ENCODE measurements around the gene SCIN.
"Not testable (repeated sequence)": the region's sequence is repeated elsewhere in the genome, so short reads cannot be mapped to it uniquely, and the experiment has no call there.

SCIN gene

DNA sequence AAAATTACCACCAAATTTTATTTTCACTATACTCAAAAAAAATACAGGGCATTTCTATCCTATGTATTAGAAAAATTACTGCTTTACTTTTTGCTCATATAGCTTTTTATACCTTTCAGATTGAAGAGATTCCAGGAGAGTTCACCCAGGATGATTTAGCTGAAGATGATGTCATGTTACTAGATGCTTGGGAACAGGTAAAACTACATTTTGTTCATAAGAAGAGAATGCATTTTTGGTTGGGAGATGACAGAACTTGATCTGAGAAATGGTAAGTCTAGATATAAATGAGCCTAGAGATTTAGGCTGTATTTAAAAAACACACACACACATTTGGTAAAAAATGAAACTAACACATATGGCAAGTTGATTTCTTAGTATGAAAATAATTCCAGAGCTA lies 78.8 kb downstream of the SCIN start:
- no peak for DNase-seq

DNA sequence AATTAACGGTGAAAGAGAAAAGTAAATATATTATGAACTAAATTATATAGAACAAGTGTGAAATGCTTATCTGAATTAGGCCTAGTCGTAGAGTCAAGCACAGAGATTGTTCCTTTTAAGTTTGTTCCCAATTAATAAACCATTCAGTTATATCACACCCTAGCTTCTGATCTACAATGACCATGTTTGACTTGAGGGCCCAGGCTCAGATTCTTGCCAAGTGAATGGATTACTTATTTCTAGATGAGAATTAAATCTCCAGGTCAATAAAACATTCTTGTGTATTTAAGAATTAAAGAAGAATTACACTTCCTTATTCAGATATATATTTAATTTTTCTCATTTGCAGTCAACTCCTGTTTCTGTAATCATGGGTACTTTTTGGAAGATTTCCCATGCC lies 79.6 kb downstream of the SCIN start:
- DNase-seq, result no peak

DNA sequence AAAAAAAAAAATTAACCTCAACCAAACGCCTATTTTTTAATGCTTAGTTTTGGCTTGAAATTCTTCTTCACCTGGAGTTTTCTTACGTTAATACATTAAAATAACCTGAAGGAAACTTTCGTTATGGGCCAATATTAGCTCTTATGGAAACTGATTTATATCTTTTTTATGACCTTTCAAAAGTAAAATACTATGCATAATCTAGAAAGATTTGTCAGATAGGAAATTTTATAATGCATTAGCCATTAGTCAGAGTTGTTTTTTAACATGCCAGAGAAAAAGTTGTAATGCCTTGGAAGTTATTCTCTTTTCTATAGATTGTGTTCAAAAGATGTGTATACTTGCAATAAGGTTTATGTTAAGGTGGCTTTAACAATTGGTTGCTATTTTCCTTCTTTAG lies 82.6 kb downstream of the SCIN start:
- no peak for DNase-seq

DNA sequence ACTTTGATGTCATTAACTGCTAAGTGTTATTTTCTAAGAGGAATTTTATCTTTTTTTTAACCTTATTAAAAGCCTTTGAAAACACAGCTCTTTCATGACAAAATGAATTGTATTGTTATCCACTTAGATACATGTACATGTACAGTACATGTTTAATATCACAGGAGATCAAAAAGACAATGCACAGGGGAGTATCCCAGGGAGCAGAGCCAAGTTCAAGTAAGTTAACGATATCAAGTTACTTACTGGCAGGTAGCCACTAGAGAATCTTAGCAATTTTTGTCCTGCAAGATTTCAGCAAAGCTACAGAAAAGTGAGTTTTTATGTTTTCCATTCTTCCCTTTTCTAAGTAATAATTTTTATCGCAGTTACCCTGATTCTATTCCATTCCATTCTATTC lies 83.0 kb downstream of the SCIN start:
- peak in 1 of 2 experiments; percentile 5 for DNase-seq

DNA sequence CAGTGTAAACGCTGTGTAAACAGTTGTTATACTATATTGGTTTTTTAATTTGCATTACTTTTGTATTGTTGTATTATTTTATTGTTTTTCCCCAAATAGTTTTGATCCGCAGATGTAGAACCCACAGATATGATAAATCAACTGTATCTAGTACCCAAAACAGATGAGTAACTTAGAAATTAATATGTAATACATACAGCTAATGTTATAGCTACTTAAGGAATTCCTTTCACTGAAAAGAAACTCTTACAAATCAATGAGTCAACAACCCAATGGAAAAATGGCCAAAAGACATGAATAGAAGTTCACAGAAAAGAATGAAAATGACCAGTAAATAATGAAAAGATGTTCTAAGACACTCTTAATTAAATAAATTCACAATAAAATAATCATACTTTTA lies 84.6 kb downstream of the SCIN start:
- DNase-seq, result no peak

DNA sequence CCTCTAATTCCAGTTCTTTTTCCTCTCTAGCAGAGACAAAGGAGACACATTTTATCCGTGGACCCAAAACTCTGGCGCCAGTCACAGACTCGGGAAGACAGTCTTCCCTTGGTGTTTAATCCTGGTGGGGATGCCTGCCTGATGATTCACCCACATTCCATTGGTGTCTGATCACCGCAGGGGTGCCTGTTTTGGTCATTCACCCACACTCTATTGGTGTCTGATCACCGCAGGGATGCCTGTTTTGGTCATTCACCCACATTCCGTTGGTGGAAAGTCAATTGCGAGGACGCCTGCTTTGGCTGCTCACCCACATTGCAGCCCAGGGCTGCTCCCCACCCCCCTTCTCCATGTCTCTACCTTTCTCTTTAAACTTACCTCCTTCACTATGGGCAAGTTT lies 89.9 kb downstream of the SCIN start:
- DNase-seq, result not testable (repeated sequence)

DNA sequence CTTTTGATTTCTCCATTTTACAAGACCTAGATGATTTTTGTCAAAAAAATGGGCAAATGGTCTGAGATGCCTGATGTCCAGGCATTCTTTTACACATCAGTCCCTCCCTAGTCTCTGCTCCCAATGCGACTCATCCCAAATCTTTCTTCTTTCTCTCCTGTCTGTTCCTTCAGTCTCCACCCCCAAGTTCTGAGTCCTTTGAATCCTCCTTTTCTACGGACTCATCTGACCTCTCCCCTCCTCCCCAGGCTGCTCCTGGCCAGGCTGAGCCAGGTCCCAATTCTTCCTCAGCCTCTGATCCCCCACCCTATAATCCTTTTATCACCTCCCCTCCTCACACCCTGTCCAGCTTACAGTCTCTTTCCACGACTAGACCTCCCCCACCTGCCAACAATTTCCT lies 90.5 kb downstream of the SCIN start:
- DNase-seq, result not testable (repeated sequence)

DNA sequence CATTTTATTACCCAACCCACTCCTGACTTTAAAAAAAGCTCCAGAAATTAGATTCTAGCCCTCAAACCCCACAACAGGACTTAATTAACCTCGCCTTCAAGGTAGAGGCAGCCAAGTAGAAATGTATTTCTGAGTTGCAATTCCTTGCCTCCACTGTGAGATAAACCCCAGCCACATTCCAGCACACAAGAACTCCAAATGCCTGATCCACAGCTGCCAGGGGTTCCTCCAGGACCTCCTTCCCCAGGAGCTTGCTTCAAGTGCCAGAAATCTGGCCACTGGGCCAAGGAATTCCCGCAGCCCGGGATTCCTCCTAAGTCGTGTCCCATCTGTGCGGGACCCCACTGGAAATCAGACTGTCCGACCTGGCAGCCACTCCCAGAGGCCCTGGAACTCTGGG lies 91.1 kb downstream of the SCIN start:
- no peak for DNase-seq

DNA sequence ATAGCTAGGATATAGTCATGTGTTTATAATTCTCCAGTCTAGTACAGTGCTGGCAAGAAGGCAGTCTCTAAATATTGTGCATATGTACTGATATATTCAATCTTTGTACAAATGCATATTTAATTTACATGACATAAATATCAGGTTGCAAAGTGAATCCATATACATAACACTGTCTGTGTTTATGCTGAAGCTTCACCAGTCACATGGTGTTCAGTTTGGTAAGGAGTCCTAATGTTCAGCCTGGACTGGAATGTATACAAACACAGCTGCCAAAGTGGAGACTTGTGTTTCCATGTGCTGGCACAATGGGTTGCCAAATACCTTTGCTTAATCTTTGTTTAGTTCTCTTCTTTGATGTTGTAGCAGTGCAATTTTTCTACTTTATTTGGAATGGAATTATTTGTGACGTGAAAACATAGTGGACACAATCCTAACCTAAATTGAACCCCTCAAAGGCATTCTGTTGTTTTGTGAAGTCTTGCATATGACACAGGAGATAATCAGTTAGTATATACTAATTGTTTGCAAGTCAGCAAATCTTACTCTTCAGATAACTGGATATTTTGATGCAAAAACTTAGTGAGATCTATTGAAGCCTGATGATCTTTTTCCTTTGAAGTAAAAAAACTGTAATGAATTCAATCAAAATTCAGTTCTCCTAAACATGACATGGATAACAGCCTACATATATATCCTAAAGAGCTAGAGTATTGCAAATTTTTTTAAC lies 99.6 kb downstream of the SCIN start:
- DNase-seq, result no peak

DNA sequence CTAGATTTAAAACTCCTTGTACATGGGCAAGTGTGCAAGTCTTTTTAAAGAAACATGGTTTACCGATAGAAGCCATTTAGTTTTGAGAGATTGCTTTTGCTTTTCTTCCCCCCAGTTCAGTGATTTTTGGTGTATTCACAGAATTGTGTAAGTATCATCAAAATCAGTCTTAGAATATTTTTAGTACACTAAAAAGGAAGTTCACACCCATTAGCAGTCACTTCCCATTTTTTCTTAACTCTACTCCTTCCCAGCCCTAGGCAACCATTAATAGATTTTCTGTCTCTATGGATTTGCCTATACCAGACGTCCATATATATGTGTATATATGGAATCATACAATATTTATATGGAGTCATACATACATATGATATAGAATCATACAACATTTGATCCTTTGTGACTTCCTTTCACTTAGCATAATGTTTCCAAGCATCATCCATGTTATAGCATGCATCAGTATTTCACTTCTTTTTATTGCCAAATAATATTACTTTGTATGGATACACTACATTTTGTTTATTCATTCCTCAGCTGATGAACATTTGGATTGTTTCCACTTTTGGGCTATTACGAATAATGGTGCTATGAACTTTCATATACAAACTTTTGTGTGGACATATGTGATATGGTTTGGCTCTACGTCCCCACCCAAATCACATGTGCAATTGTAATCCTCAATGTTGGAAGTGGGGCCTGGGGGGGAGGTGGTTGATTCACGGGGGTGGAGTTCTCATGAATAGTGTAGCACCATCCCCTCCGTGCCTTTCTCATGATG lies 100.4 kb downstream of the SCIN start:
- DNase-seq, result no peak

DNA sequence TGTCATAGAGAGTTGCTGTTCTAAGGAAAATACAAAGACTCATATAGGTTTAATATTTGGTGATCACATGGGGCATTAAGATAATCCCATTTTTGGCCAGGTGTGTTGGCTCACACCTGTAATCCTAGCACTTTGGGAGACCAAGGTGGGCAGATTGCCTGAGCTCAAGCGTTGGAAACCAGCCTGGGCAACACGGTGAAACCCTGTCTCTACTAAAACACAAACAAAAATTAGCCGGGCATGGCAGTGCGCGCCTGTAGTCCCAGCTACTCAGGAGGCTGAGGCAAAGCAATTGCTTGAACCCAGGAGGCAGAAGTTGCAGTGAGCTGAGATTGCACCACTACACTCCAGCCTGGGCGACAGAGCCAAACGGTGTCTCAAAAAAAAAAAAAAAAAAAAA lies 102.9 kb downstream of the SCIN start:
- DNase-seq, result not testable (repeated sequence)

DNA sequence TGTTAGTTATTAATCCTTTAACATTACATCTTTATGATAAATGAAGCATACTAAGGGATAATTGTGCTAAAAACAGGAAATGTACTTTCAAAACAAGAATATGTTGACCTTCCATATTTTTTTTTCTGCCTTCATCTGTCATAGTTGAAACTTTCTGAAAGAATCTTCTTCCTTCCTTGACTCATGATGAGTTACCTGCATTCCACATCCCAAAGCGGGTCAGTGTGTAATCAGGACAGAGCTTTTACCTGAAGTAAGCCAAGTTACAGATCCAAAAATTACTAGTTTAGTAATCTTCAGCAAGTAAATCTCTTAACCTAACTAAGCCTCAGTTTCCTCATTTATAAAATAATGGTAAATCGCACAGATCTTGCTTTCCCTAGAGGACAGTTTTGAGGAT lies 103.5 kb downstream of the SCIN start:
- no peak for DNase-seq

DNA sequence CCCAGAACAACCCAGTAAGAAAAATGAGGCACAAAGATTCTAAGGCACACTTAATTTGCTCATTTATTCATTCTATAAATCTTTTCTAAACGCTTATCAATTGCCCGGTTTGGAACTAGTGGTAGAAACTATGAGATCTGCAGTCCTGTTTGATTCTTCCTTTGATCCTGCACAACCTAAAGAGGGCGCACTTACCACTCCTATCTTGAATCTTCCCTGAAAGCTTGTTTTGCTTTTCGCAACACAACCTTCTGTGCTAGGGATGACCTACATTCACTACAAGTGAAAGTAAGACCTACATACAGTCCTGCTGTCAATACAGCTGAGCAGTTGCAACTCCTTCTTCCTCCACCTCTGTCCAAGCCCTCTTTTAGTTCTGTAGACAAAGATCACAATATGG lies 104.3 kb downstream of the SCIN start:
- no peak for DNase-seq

DNA sequence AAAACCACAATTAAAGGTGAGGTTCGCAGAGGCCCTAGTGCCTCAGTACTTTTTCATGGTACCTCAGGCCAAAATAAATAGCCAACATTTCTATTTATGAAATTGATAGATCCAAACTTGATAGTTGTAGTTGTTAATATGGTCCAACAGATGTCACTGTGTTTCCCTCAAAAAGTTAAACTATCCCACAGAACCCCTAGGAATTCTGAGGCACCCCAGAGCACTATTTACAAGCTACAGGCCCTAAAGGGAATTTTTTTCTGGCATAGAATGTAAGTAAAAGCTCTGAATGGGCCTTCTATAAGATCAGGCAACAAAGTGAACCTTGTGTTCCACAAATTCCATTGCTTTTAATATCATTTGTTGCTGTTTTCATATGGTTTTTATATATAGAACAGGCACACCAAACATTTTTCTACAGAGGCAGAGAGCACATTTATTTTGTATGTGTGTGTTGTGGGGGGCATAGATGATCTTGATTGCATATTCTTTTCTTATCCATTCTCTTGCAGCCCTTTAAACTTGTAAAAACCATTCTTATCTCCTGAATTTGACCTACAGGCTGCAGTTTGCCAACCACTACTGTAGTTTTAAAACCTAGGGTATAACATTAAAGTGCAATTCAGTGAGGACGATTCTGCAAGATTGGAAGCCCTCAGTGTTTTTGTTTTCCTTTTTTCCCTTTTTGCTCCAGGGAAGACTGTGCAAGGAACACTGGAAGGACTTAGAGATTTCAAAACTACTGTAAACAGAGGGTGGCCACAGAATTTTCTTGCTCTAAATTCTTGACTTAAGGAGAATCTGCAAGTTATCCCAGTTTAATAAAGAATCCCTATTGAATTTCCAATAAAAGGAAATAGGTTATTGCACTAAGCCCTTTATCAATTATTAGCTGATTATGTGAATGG lies 113.4 kb downstream of the SCIN start:
- DNase-seq, result peak in 1 of 2 experiments; percentile 1

DNA sequence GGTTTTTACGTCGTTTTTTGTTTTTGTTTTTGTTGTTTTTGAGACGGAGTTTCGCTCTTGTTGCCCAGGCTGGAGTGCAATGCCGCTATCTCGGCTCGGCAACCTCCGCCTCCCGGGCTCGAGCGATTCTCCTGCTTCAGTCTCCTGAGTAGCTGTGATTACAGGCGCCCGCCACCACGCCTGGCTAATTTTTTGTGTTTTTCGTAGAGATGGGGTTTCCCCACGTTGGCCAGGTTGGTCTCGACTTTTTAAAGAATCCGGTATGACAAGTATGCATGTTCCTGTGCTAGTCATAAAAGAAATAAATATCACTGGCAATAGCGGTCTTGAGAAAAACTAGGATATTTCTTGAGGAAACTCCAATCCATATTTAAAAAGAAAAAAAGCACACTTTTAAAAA lies 114.2 kb downstream of the SCIN start:
- no peak for DNase-seq

DNA sequence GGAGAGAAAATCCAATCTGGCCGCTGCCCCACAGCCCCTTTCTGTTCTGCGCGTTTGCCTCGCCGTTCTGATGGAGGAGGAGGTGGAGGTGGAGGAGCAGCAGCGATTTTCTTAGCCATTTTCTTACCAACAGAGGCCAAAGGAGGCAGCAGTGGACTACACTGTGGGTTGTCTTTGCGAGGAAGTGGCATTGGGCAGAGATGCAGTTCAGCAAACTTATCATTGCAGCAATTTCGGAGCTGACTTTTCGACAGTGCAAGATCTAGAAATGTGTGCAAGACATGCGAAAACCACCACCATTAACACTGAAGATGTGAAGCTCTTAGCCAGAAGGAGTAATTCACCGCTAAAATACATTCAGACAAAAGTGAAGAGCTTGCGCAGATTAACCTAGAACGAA lies 115.0 kb downstream of the SCIN start:
- peak in 1 of 2 experiments; percentile 9 for DNase-seq

DNA sequence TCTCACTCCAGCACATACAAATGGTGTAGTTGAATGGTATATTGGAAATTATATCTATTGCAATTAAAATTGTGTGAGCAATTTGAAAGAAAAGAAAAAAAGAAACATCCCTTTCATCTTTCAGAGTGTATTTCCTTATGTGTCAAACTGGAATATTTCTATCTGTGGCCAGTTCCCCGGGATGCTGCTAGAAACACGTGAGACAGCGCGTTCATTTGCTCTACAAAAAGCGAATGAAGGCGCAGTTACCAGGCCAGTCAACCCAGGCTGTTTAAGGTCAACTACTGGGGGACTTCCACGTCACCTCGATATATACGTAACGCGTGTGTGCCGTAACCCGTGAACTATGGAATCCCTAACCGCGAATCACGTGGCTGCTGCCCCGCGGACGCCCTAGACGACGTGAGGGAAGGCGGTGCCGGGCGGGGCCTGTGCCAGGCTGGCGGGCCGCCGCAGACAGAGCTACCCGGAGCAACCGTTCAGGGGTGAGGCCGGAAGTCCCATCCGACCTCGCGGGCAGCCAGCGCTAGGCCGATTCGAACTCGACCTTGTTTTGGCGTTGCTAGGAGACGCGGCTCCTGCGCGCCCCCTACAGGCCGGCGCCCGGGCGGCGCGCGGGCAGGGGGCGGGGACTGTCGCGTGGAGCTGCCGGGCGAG lies 115.8 kb downstream of the SCIN start:
- DNase-seq, result peak; percentile 55 to 81

DNA sequence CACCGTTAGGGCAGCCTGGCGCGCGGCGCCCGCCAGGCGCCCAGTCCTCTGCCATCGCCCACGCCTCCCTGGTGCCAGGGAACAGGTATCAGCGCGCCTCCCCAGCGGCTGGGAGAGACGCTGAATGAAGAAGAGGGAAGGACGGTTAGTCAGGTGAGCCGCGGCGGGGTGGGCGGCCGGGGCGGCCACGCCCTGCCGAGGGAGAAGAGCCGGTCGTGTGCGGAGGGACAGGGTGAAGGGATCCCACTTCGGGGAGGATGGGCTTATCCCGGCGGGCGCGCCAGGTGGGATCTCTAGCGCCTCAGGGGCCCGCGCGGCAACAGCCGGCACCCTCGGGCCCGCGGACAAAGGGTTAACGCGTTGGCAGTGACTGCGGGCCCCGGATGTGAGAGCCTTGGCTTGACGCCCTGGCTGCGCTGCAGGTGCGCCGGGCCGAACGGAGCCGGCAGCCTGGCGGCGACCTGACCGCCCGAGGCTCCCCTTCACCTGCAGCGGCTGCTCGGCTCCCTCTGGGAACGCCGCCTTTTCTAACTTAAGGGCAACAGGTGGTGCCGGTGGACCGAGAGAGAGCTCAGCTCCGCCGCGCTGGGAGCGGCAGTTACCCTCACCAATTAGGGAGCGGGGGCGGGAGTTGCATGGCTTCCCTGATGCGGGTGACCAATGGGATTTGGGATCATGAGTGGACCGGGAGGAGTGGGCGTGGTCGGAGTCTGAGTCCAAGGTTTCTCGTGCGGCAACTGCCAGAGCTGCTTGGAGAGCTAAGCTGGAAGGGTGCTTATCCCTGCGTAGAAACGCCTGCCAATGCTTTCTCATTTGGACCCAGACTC lies 116.6 kb downstream of the SCIN start, which contains the start of gene ARL4A:
Gene ARL4A (plus strand): TSS at position 743 of the 827 bp plus-strand sequence. CDS start 622 bp downstream, outside the sequence.
- DNase-seq, result peak; percentile 92 to 97

DNA sequence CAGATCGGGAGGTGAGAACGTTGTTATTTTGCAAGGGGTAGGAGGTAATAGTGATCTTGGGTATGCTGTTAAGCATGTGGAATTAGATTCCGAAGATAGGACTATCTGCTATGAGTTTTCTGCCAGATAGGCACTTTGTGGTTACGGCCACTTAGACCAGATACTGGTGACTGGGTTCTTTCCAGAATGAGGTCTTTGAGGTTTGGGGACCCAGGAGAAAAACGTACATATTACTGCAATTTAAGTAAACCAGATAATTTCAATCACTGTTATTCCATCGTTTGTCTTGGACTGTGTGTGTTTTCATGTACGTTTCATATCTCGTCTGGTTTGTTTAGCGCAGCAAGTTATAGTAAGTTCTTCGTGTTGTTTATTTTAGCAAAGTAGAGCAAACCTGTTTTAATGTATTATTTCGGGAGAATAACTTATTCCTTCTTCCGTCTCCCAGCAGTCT lies 117.2 kb downstream of the SCIN start:
- DNase-seq, result no peak

DNA sequence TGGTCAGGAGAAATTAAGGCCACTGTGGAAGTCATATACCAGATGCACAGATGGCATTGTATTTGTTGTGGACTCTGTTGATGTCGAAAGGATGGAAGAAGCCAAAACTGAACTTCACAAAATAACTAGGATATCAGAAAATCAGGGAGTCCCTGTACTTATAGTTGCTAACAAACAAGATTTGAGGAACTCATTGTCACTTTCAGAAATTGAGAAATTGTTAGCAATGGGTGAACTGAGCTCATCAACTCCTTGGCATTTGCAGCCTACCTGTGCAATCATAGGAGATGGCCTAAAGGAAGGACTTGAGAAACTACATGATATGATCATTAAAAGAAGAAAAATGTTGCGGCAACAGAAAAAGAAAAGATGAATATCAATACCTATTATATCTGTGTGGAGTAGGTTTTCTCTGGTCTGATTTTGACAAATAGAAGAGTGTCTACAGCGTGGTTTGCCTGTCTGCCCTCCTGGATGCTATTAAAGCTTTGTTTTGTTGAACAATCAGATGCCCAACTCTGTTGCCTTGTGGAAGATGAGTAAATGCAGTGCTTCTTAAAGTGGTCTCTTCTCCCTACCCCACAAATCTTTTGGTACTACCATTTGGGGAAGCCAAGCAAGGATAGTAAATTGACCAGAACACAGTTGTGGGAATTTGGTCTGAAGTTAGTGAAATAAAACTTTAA lies 118.1 kb downstream of the SCIN start:
- not testable (repeated sequence) for DNase-seq

DNA sequence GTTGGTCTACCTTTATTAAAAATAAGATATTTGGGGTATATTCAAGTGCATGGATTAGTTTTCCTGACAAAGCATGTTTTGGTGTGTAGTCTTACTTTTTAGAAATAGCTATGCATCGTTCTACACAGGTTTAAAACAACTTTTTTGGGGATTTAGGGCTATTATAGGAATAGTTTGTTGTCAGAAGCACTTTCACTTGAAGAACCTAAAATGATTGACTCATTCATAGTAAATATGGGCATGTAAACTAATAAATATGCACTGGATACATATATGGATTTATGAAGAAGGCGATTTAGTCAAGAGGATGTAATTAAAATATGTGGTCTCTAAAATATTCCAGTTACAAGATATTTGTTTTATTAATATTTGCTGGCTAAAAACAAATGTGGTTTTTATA lies 118.9 kb downstream of the SCIN start:
- no peak for DNase-seq
